ENCODE results near the gene PNLDC1.

Gene PNLDC1

DNA sequence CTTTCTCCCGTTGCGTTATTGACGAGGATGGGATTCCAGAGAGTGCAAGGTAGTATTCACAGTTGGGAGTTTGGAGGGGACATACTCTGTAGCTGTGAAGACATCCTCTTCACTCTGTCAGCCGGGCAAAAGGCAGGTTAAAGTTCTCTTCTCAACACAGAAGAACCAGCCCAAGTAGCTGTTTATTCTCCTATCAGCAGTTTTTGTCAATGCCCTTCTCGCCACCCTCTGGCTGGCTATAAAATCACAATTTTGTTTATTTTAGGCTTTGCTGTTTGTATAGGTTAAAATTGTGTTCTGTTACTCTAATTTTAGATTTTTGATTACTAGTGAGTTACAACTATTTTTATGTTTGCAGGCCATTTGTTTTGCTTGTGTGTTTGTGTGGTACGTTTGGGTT, 52.8 kb downstream of the PNLDC1 start:
- H3K4me2 ChIP-seq (ENCODE audit: low read depth, low read length, poor library complexity, severe bottlenecking), result no peak overlapping the region
- H3K9ac ChIP-seq (ENCODE audit: low read depth, low read length, poor library complexity, severe bottlenecking), result no peak overlapping the region
- peak overlapping the region; percentile 22; the same call in 1 of the 2 replicates for H2AFZ ChIP-seq (ENCODE audit: low read length)
- H3F3A ChIP-seq (ENCODE audit: low read depth), result no peaks in the 10 kb centered on the region
- no peaks in the 10 kb centered on the region for H4K20me1 ChIP-seq (ENCODE audit: insufficient read depth, low read length, poor library complexity, severe bottlenecking)
- no peaks in the 10 kb centered on the region for H3K9me3 ChIP-seq (ENCODE audit: insufficient read depth, low read depth, low read length)
- H3K4me3 ChIP-seq (ENCODE audit: low read length, poor library complexity, severe bottlenecking), result no peak overlapping the region
- no peaks in the 10 kb centered on the region for H3K27me3 ChIP-seq (ENCODE audit: insufficient read depth, low read length, poor library complexity, severe bottlenecking)
- TF ChIP-seq, protein P1, sequence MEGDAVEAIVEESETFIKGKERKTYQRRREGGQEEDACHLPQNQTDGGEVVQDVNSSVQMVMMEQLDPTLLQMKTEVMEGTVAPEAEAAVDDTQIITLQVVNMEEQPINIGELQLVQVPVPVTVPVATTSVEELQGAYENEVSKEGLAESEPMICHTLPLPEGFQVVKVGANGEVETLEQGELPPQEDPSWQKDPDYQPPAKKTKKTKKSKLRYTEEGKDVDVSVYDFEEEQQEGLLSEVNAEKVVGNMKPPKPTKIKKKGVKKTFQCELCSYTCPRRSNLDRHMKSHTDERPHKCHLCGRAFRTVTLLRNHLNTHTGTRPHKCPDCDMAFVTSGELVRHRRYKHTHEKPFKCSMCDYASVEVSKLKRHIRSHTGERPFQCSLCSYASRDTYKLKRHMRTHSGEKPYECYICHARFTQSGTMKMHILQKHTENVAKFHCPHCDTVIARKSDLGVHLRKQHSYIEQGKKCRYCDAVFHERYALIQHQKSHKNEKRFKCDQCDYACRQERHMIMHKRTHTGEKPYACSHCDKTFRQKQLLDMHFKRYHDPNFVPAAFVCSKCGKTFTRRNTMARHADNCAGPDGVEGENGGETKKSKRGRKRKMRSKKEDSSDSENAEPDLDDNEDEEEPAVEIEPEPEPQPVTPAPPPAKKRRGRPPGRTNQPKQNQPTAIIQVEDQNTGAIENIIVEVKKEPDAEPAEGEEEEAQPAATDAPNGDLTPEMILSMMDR (conservative IDR thresholded peaks at IDR 0.05; ENCODE audit: low read length), result peak; percentile 74
- no peak for TF ChIP-seq EZH2phosphoT487 (IDR thresholded peaks at IDR 0.05; ENCODE audit: borderline replicate concordance)
- H3K4me1 ChIP-seq (ENCODE audit: insufficient read depth, low read length, poor library complexity, severe bottlenecking), result no peaks in the 10 kb centered on the region
- no peaks in the 10 kb centered on the region for H3K9me2 ChIP-seq (replicated peaks; ENCODE audit: low read depth, low read length)
- no peaks in the 10 kb centered on the region for H3K79me2 ChIP-seq (ENCODE audit: insufficient read depth, low read length)
- no peaks in the 10 kb centered on the region for H3K36me3 ChIP-seq (ENCODE audit: insufficient read depth, low read length)

DNA sequence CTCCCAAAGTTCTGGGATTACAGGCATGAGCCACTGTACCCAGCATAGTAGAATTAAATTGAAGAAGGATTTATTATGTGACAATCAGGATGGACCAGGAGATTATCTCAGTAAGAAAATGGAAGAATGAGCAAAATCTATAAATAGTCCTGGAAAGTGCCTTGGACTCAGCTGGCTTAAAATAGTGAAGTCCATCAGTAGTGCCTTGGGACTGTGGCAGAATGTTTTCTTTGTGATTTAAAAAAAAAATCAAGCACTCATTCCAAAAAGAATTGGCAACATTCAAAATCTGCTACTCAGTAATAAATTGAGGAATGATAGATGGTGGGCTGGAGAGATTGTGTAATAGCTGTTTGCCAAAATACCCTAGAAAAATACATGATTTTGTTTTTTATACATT, 53.7 kb downstream of the PNLDC1 start:
- no peaks in the 10 kb centered on the region for H3K9me3 ChIP-seq (ENCODE audit: insufficient read depth, low read depth, low read length)
- no peaks in the 10 kb centered on the region for H3K9me2 ChIP-seq (replicated peaks; ENCODE audit: low read depth, low read length)

DNA sequence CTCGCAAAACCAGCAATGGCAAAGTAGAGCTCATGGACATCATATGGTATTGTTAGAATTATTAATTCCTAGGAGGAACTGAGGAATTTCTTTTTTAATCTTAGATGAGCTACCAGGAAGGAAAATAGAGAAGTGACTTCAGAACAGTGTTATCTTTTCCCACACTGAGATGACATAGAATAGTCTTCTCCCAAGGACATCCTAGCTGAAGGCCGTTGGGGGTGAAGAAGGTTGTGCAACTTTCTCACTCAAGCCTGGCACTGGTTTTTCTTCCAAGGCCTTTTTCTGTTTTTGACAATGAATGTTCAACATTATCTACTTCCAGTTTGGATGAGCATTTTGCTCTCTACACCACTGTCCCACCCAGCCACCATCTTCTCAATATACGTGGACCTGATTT, 54.9 kb downstream of the PNLDC1 start:
- no peak overlapping the region for H3K4me2 ChIP-seq (ENCODE audit: low read depth, low read length, poor library complexity, severe bottlenecking)
- no peaks in the 10 kb centered on the region for H3K9me2 ChIP-seq (replicated peaks; ENCODE audit: low read depth, low read length)

More for the DNA sequence above, 53.7 kb downstream of the PNLDC1 start:
- no peak for TF ChIP-seq EZH2phosphoT487 (IDR thresholded peaks at IDR 0.05; ENCODE audit: borderline replicate concordance)
- TF ChIP-seq, protein P1 (conservative IDR thresholded peaks at IDR 0.05; ENCODE audit: low read length), result no peak
- H3K4me3 ChIP-seq (ENCODE audit: low read length, poor library complexity, severe bottlenecking), result no peak overlapping the region
- H2AFZ ChIP-seq (ENCODE audit: low read length), result no peak overlapping the region
- no peaks in the 10 kb centered on the region for H3K27me3 ChIP-seq (ENCODE audit: insufficient read depth, low read length, poor library complexity, severe bottlenecking)
- no peaks in the 10 kb centered on the region for H3K79me2 ChIP-seq (ENCODE audit: insufficient read depth, low read length)
- H3K9ac ChIP-seq (ENCODE audit: low read depth, low read length, poor library complexity, severe bottlenecking), result no peak overlapping the region
- H3K36me3 ChIP-seq (ENCODE audit: insufficient read depth, low read length), result no peaks in the 10 kb centered on the region
- H4K20me1 ChIP-seq (ENCODE audit: insufficient read depth, low read length, poor library complexity, severe bottlenecking), result no peaks in the 10 kb centered on the region
- no peaks in the 10 kb centered on the region for H3K4me1 ChIP-seq (ENCODE audit: insufficient read depth, low read length, poor library complexity, severe bottlenecking)
- no peak overlapping the region for H3K4me2 ChIP-seq (ENCODE audit: low read depth, low read length, poor library complexity, severe bottlenecking)
- no peaks in the 10 kb centered on the region for H3F3A ChIP-seq (ENCODE audit: low read depth)

More for the DNA sequence above, 54.9 kb downstream of the PNLDC1 start:
- H3K4me1 ChIP-seq (ENCODE audit: insufficient read depth, low read length, poor library complexity, severe bottlenecking), result no peaks in the 10 kb centered on the region
- no peak overlapping the region for H3K4me3 ChIP-seq (ENCODE audit: low read length, poor library complexity, severe bottlenecking)
- H4K20me1 ChIP-seq (ENCODE audit: insufficient read depth, low read length, poor library complexity, severe bottlenecking), result no peaks in the 10 kb centered on the region
- H2AFZ ChIP-seq (ENCODE audit: low read length), result no peak overlapping the region
- H3K9ac ChIP-seq (ENCODE audit: low read depth, low read length, poor library complexity, severe bottlenecking), result no peak overlapping the region
- TF ChIP-seq, protein P1 (conservative IDR thresholded peaks at IDR 0.05; ENCODE audit: low read length), result no peak
- TF ChIP-seq EZH2phosphoT487 (IDR thresholded peaks at IDR 0.05; ENCODE audit: borderline replicate concordance), result no peak
- no peaks in the 10 kb centered on the region for H3F3A ChIP-seq (ENCODE audit: low read depth)
- no peaks in the 10 kb centered on the region for H3K9me3 ChIP-seq (ENCODE audit: insufficient read depth, low read depth, low read length)
- no peaks in the 10 kb centered on the region for H3K36me3 ChIP-seq (ENCODE audit: insufficient read depth, low read length)
- H3K27me3 ChIP-seq (ENCODE audit: insufficient read depth, low read length, poor library complexity, severe bottlenecking), result no peaks in the 10 kb centered on the region
- no peaks in the 10 kb centered on the region for H3K79me2 ChIP-seq (ENCODE audit: insufficient read depth, low read length)

All from Loucy (cell line).